IMR-90 (cell line): ENCODE data around the gene NADSYN1. TPM values are rescaled to one million over a fixed set of nuclear protein-coding genes. Genes with fewer than 3 reads are reported as not detected.

Source experiments
- ATAC-seq: fragments of 200-7000 bp; cut with Tn5 transposase; 2 replicates; pipeline ENCODE4 v1.9.1; 2020; ENCODE audit warnings: low read depth, mild to moderate bottlenecking, moderate library complexity
- BruUV-seq: library from RNA; stranded (reverse); fragments of 400-500 nt; replicated peaks from 2 replicates; lab custom pipeline; 2021; lab: Mats Ljungman, UMichigan
- CTCF ChIA-PET: fragments of 300-600 bp; formaldehyde crosslinking; extraction: SDS; loops from one replicate; lab custom pipeline; 2021; ENCODE audit warnings: antibody characterized with exemption; lab: Yijun Ruan, JAX
- POLR2A ChIA-PET: fragments of 300-600 bp; sonication (Branson Sonifier 250); formaldehyde crosslinking; loops from one replicate; lab custom pipeline; 2022; ENCODE audit warnings: antibody characterized with exemption; ENCODE audit not compliant: unreplicated experiment; lab: Charles Lee
- DNase-seq: peaks from one replicate; pipeline ENCODE4 v3.0.0; 2013
- H2AFZ ChIP-seq: replicated peaks from 2 replicates; pipeline ENCODE3; 2013; ENCODE audit warnings: low read length, mild to moderate bottlenecking; ENCODE audit not compliant: poor library complexity
- H2AK5ac ChIP-seq: 2 replicates; pipeline ENCODE4 v1.6.1; 2013; ENCODE audit warnings: low read depth, low read length, inconsistent platforms
- H2AK9ac ChIP-seq: replicated peaks from 2 replicates; pipeline ENCODE3; 2013; ENCODE audit warnings: mild to moderate bottlenecking, low read depth, low read length, moderate library complexity; ENCODE audit not compliant: poor library complexity
- H2BK120ac ChIP-seq: 2 replicates; pipeline ENCODE4 v1.6.1; 2013; ENCODE audit warnings: low read depth, low read length, inconsistent platforms
- H2BK15ac ChIP-seq: 3 replicates; pipeline ENCODE4 v1.6.1; 2013; ENCODE audit warnings: low read depth, low read length, inconsistent platforms
- H2BK20ac ChIP-seq: 2 replicates; pipeline ENCODE4 v1.6.1; 2013; ENCODE audit warnings: low read depth, mild to moderate bottlenecking, inconsistent platforms, low read length, moderate library complexity
- H2BK5ac ChIP-seq: 2 replicates; pipeline ENCODE4 v1.6.1; 2013; ENCODE audit warnings: mild to moderate bottlenecking, low read depth, low read length, inconsistent platforms; ENCODE audit not compliant: poor library complexity, severe bottlenecking
- H3K14ac ChIP-seq: replicated peaks from 2 replicates; pipeline ENCODE4 v1.6.1; 2013; ENCODE audit warnings: low read depth, low read length, inconsistent platforms
- H3K18ac ChIP-seq: 2 replicates; pipeline ENCODE4 v1.6.1; 2013; ENCODE audit warnings: low read depth, low read length, control low read depth
- H3K23ac ChIP-seq: 2 replicates; pipeline ENCODE4 v1.6.1; 2013; ENCODE audit warnings: low read depth, low read length, inconsistent platforms
- H3K27ac ChIP-seq: 2 replicates; pipeline ENCODE4 v1.5.1; 2013; ENCODE audit warnings: mild to moderate bottlenecking, control low read depth, low read length; ENCODE audit not compliant: insufficient read depth
- H3K27me3 ChIP-seq: 2 replicates; pipeline ENCODE4 v1.6.1; 2013; ENCODE audit warnings: low read length; ENCODE audit not compliant: control insufficient read depth, insufficient read depth
- H3K36me3 ChIP-seq: 2 replicates; pipeline ENCODE4 v1.6.1; 2013; ENCODE audit warnings: low read length, mixed read lengths; ENCODE audit not compliant: control insufficient read depth, insufficient read depth
- H3K4ac ChIP-seq: 2 replicates; pipeline ENCODE4 v1.6.1; 2013; ENCODE audit warnings: low read depth, low read length, inconsistent platforms
- H3K4me1 ChIP-seq: 2 replicates; pipeline ENCODE4 v1.6.1; 2013; ENCODE audit warnings: low read length, mixed read lengths; ENCODE audit not compliant: control insufficient read depth, insufficient read depth
- H3K4me2 ChIP-seq: 2 replicates; pipeline ENCODE4 v1.6.1; 2013; ENCODE audit warnings: low read depth, mild to moderate bottlenecking, control low read depth, low read length, moderate library complexity
- H3K4me3 ChIP-seq: 2 replicates; pipeline ENCODE4 v1.5.1; 2013; ENCODE audit warnings: low read depth, mild to moderate bottlenecking, control low read depth, low read length, moderate library complexity; ENCODE audit not compliant: insufficient read depth
- H3K56ac ChIP-seq: 2 replicates; pipeline ENCODE4 v1.6.1; 2013; ENCODE audit warnings: low read length, inconsistent platforms; ENCODE audit not compliant: insufficient read depth; ENCODE audit errors: extremely low read depth
- H3K79me1 ChIP-seq, 2 experiments: 2 replicates each; pipeline ENCODE4 v1.6.1; 2013; ENCODE audit warnings: low read length in 2 of 2, inconsistent platforms in 1 of 2, low read depth in 1 of 2
- H3K9ac ChIP-seq: 2 replicates; pipeline ENCODE4 v1.6.1; 2013; ENCODE audit warnings: low read depth, low read length, control low read depth
- H3K9me1 ChIP-seq: 2 replicates; pipeline ENCODE4 v1.6.1; 2013; ENCODE audit warnings: low read length, inconsistent platforms; ENCODE audit not compliant: insufficient read depth
- H3K9me3 ChIP-seq: 2 replicates; pipeline ENCODE4 v1.6.1; 2013; ENCODE audit warnings: low read length; ENCODE audit not compliant: control insufficient read depth, insufficient read depth
- H4K20me1 ChIP-seq: 2 replicates; pipeline ENCODE4 v1.6.1; 2013; ENCODE audit warnings: low read length, inconsistent platforms; ENCODE audit not compliant: insufficient read depth
- H4K5ac ChIP-seq: 2 replicates; pipeline ENCODE4 v1.6.1; 2013; ENCODE audit warnings: mild to moderate bottlenecking, low read depth, low read length, control low read depth
- H4K8ac ChIP-seq, 2 experiments: 2 replicates each; pipeline ENCODE4 v1.6.1; 2013; ENCODE audit warnings: low read depth in 2 of 2, low read length in 2 of 2, control low read depth in 1 of 2, inconsistent platforms in 1 of 2
- H4K91ac ChIP-seq: 2 replicates; pipeline ENCODE4 v1.6.1; 2013; ENCODE audit warnings: low read depth, low read length, inconsistent platforms; ENCODE audit not compliant: insufficient read depth
- CEBPB ChIP-seq: IDR thresholded peaks from 2 replicates; pipeline ENCODE4 v1.6.1; 2012; ENCODE audit warnings: low read depth, low read length, improper control_type of control experiment
- CHD1 ChIP-seq: IDR thresholded peaks from 2 replicates; pipeline ENCODE4 v1.6.1; 2012; ENCODE audit warnings: low read depth, low read length, improper control_type of control experiment
- CTCF ChIP-seq: conservative IDR thresholded peaks from 2 replicates; pipeline ENCODE4 v1.5.1; 2012; ENCODE audit warnings: mild to moderate bottlenecking, low read depth, low read length, improper control_type of control experiment
- ELK1 ChIP-seq: fragments of 150-350 bp; IDR thresholded peaks from 2 replicates; pipeline ENCODE4 v1.6.1; 2016; ENCODE audit warnings: low read depth, mild to moderate bottlenecking, low read length, moderate library complexity, borderline replicate concordance
- MAFK ChIP-seq: IDR thresholded peaks from 2 replicates; pipeline ENCODE4 v1.6.1; 2012; ENCODE audit warnings: low read depth, low read length, improper control_type of control experiment
- MXI1 ChIP-seq: IDR thresholded peaks from 2 replicates; pipeline ENCODE4 v1.6.1; 2012; ENCODE audit warnings: low read depth, mild to moderate bottlenecking, low read length, moderate library complexity, borderline replicate concordance
- NFE2L2 ChIP-seq: fragments of 150-350 bp; IDR thresholded peaks from 2 replicates; pipeline ENCODE4 v1.6.1; 2016; ENCODE audit warnings: low read depth, mild to moderate bottlenecking, low read length
- POLR2A ChIP-seq: IDR thresholded peaks from 2 replicates; pipeline ENCODE4 v1.6.1; 2012; ENCODE audit warnings: mild to moderate bottlenecking, low read depth, low read length
- RAD21 ChIP-seq: IDR thresholded peaks from 2 replicates; pipeline ENCODE4 v1.6.1; 2012; ENCODE audit warnings: low read length, improper control_type of control experiment
- RCOR1 ChIP-seq: IDR thresholded peaks from 2 replicates; pipeline ENCODE4 v1.6.1; 2012; ENCODE audit warnings: mild to moderate bottlenecking, low read length, improper control_type of control experiment; ENCODE audit not compliant: insufficient replicate concordance
- RFX5 ChIP-seq: IDR thresholded peaks from 2 replicates; pipeline ENCODE4 v1.8.0; 2012; ENCODE audit warnings: low read depth, mild to moderate bottlenecking, low read length, moderate library complexity
- SMC3 ChIP-seq: fragments of 150-350 bp; IDR thresholded peaks from 2 replicates; pipeline ENCODE4 v1.6.1; 2016; ENCODE audit warnings: low read depth, mild to moderate bottlenecking, antibody characterized with exemption, low read length, moderate library complexity
- USF2 ChIP-seq: fragments of 150-350 bp; IDR thresholded peaks from 2 replicates; pipeline ENCODE4 v1.6.1; 2017; ENCODE audit warnings: mild to moderate bottlenecking, antibody characterized with exemption, low read length, low read depth
- WGBS, 2 experiments: methylation state at CpG; one replicate each; pipeline versions ENCODE4 v1.1.5 to v1.1.7; 2013; ENCODE audit warnings: missing lambda C conversion rate in 2 of 2; ENCODE audit not compliant: insufficient read length in 1 of 2; ENCODE audit errors: extremely low coverage in 2 of 2; 5-methylcytosine and 5-hydroxymethylcytosine counted together
- dilution Hi-C: fragments of 300-500 bp; cut with HindIII; formaldehyde crosslinking; loops from one replicate; pipeline ENCODE4 v1.14.3; 2018; ENCODE audit warnings: low sequenced_read_pairs; ENCODE audit not compliant: unreplicated experiment
- in situ Hi-C: fragments of 300-500 bp; cut with MboI; formaldehyde crosslinking; loops from 3 replicates; pipeline ENCODE4 v1.14.3; 2019; ENCODE audit warnings: low sequenced_read_pairs, inconsistent platforms, mixed read lengths
- intact Hi-C: fragments of 100-400 bp; cut with micrococcal nuclease; formaldehyde crosslinking; loops from 2 replicates; pipeline ENCODE4 v1.10.0; 2022
- polyA plus RNA-seq, 3 experiments: library from polyadenylated mRNA; depleted of rRNA; stranded (reverse); fragments of >200 nt; gene quantifications; 2 replicates each; pipeline ENCODE4 v1.2.3, GENCODE V29; 2012; ENCODE audit warnings: low replicate concordance in 1 of 3
- total RNA-seq: library from RNA; depleted of rRNA; stranded (reverse); fragments of >200 nt; gene quantifications from 2 replicates; pipeline ENCODE4 v1.2.3, GENCODE V29; 2012

The NADSYN1 gene
- total and polyA plus RNA-seq, 2 of the 4 experiments (the other 2 are of a cell fraction) = 69.5 to 70.4 TPM

GRCh38 chr11:71495286-71496230 is 42.6 kb downstream of the NADSYN1 start:
- ChIA-PET POLR2A (no interaction called here), CTCF (no interaction called here)
- peaks cover 64% of the 10 kb centered on the region for H3K36me3 ChIP-seq
- H3K9me1 ChIP-seq = peaks cover 11% of the 10 kb centered on the region; the same call in 1 of the 2 replicates
- no peak overlapping the region for H4K91ac ChIP-seq
- DNase-seq (no peak), ATAC-seq (no peak)
- H3K9ac ChIP-seq = no peak overlapping the region
- H2BK5ac ChIP-seq = no peak overlapping the region
- H3K23ac ChIP-seq = no peak overlapping the region
- H3K79me1 ChIP-seq = peaks cover 0 to 5% of the 10 kb centered on the region in 2 experiments; a peak in 1 of 4 replicates
- H2AK9ac ChIP-seq = no peak overlapping the region
- H3K9me3 ChIP-seq = no peaks in the 10 kb centered on the region
- H3K4me2 ChIP-seq = no peak overlapping the region
- 95% methylated on average over 8 of the region's 20 CpGs; no CpG with 5 or more reads in 1 of the 2 experiments for WGBS, 2 experiments
- H4K8ac ChIP-seq = no peak overlapping the region
- H4K20me1 ChIP-seq = no peaks in the 10 kb centered on the region
- H2BK15ac ChIP-seq = no peak overlapping the region
- no peaks in the 10 kb centered on the region for H3K4me1 ChIP-seq
- no peak overlapping the region for H3K56ac ChIP-seq
- H3K4ac ChIP-seq = no peak overlapping the region
- no TSS peak for BruUV-seq
- H3K4me3 ChIP-seq = no peak overlapping the region
- H2BK120ac ChIP-seq = no peak overlapping the region
- no peak overlapping the region for H2BK20ac ChIP-seq
- H4K5ac ChIP-seq = no peak overlapping the region
- no peak overlapping the region for H2AK5ac ChIP-seq
- dilution Hi-C loops (no loop called here), intact Hi-C loops (no loop called here), in situ Hi-C loops (no loop called here)
- no peak overlapping the region for H3K18ac ChIP-seq
- H3K14ac ChIP-seq = no peak overlapping the region
- no peaks in the 10 kb centered on the region for H3K27me3 ChIP-seq
- no peak overlapping the region for H2AFZ ChIP-seq
- TF ChIP-seq CHD1 (no peak), RAD21 (no peak), MXI1 (no peak), NFE2L2 (no peak), ELK1 (no peak), MAFK (no peak), CTCF (no peak), RFX5 (no peak), USF2 (no peak), POLR2A (no peak), CEBPB (no peak), RCOR1 (no peak), SMC3 (no peak)
- H3K27ac ChIP-seq = no peak overlapping the region
